ENCODE results near the gene SPRYD3.
A peak's percentile ranks its signal among the peaks of the same experiment; 100 is the strongest.
"Not testable (repeated sequence)": the region's sequence is repeated elsewhere in the genome, so short reads cannot be mapped to it uniquely, and the experiment has no call there.

Gene SPRYD3

GRCh38 chr12:53049571-53050318 is 29.4 kb downstream of the SPRYD3 start, which contains the start of gene TNS2:
Gene TNS2 (plus strand): TSS chr12:53050065. CDS start chr12:53050186, 121 bp downstream.
- DNase-seq, result no peak

DNA sequence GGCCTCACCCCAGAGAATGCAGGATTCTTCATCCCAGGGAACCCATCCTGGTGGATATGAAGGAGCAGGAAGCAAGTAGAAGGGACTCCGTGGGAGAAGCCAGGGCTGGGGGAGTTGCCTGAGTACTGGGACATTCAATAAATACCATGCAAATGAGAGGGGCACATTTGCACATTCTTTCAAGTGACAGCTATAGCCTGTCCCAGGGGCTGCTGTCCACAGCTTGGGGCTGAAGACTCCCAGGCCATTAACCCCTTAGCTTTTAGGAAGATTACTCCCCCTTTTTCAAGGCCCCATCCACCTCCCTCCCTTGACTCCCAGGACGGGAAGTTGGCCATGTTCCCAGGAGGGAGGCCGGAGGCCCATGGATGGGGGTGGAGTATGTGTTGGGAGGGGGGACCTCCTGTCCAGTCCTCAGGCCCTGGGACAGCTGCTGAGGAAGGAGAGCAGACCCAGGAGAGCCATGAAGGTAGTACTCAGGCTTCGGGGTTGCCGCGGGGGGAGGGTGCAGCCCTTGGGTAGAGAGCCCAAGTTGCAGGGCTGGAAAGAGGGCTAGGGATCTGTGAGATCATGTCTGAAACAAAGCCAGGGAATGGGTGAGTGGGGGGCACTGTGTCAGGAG is 30.3 kb downstream of the SPRYD3 start:
- no peak for DNase-seq

- no peak for DNase-seq
Observed at GRCh38 chr12:53048033-53048779, 31.0 kb downstream of the SPRYD3 start.

GRCh38 chr12:53047221-53048032 is 31.8 kb downstream of the SPRYD3 start:
- peak; percentile 32 for DNase-seq

DNA sequence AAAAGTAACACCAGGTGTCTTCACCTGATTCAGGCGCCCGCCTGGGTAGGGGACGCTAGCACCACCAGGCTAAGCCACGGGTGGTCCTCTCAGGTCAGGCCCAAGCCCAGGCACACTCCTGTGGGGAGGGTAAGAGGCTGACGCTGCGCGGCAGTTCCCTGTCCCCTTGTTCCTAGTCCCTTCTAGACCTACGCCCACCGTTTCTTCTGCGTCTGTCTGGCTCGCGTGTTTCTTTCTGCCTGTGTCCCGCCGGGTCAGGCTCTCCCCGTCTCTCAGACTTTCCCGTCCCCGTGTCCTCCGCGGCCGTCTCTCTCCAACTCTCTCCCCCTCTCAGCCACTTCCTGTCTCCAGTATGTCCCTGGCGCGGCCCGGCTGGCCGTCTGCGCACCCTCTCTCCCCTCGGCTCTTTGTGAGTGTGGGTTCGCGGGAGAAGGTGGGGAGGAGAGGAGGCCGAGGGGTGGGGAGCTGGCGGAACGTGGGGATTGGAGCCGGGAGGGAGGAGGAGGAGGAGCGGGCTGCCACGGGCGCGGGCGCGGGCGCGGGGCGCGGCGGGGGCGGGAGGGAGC is 32.5 kb downstream of the SPRYD3 start:
- DNase-seq, result no peak

- no peak for DNase-seq
Observed at GRCh38 chr12:53045696-53046045, 33.5 kb downstream of the SPRYD3 start.

GRCh38 chr12:53044896-53045695 is 34.1 kb downstream of the SPRYD3 start:
- no peak for DNase-seq

DNA sequence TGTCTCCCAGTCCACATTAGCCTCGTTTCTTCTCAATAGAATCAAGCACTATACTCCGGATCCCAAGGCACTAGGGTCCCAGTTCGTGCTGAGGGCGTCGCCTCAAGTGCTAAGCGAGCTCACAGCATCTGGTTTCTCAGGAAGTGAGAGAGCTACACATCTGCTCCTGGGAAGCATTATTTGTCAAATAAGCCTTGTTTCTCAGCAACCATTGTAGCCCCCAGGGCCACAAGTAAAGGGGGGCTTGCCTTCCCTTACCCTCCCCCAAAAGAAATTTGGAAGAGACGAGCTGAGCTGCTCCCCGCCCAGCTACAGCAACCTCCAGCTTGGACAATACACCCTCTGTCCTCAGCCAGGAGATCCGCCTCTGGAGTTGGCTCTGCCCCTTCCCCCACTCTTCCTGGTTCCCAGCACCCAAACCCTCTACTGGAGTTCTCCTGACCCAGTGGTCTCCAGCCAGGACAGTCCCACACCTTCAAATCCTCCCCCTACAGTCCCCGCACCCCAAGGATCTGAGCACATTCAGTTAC is 35.1 kb downstream of the SPRYD3 start:
- DNase-seq, result no peak

DNA sequence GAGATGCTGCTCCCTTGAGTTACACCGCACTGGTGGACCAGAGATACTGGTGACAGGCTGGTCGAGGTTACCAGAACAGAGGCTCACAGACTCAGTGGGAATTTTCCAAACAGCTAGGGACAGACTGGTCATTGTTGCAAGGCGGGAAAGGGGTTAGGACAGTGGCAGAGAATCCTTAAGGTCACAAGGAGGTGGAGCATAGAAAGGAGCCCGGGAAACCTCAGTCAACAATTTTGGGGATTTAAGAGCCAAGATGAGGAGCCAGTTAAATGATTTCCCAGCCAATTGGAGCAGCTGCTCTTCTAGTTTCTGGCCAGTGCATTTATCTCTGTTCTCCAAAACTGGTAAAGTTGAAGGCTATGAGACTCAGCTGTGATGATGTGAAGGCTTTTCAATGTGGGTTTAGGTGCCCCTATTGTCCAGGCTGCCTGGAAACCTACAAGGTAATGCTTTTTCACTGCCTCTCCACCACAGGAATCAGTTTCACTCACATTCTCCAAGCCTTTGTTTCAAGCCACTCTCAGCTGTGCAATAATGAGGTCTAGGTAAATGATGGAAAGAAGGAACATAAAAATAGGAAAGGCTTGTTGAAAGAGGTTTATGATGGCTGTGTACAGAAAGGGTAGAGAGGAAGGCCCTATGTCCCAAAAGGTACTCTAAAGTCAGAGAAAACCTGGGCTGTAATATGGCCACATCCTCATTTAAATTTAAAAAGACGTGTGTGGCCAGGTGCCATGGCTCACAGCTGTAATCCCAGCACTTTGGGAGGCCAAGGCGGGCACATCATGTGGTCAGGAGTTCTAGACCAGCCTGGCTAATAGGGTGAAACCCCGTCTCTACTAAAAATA is 36.4 kb downstream of the SPRYD3 start:
- no peak for DNase-seq

GRCh38 chr12:53039851-53040250 is 39.3 kb downstream of the SPRYD3 start:
- DNase-seq, result no peak

DNA sequence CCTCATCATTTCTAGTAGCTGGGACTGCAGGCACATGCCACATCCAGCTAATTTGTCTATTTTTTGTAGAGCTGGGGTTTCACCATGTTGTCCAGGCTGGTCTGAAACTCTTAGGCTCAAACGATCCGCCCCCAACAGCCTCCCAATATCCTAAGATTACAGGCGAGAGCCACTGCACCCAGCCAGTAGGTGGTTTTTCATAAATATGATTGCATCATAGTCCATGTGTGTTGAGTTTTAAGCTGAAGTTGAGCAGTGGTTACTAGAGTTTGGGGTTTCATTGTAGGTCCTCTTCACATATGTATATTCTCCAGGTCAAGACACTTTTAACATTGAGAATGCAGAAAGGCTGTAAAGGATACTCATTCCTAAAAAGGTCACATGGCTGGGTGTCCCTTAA is 42.4 kb downstream of the SPRYD3 start:
- no peak for DNase-seq

- no peak for DNase-seq
Observed at GRCh38 chr12:53034459-53034858, 44.7 kb downstream of the SPRYD3 start.

- not testable (repeated sequence) for DNase-seq
Observed at GRCh38 chr12:53033832-53034231, 45.4 kb downstream of the SPRYD3 start.

DNA sequence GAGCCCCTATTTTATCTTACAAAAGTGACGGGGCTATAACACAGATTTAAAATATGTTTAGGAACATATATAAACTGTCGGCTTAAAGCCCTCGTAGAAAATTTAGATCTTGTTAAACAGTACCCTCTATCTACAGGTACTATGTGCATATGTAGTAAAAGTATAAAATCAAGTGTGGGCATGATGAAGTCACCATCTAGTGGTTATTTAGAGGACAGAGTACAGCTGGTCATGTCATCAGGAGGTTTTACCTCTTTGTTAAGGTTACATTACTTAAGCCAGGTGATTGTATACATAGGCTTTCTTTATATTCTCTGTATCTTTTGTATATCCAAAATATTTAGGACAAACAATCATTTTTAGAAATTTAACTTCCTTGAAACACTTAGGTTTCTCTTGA is 47.6 kb downstream of the SPRYD3 start:
- DNase-seq, result no peak

- not testable (repeated sequence) for DNase-seq
Observed at GRCh38 chr12:53027014-53027413, 52.2 kb downstream of the SPRYD3 start.

DNA sequence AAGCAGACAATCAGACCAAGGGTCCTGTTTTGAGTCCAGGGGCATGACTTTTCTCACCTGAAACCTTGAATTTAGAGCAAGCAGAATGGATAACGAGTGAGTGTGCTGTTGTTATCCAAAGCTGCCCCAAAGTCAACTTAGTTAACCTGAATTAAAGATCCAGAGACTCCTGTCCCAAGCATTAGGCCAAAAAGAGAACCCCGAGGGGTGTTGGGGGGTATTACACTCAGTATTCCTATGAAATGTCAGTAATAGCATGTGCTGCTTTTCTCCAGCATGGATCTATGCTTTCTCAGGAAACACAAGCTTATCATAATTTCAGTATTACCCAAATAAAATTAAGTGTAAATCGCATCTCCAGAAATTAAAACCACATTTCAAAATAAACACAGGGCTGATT is 53.9 kb downstream of the SPRYD3 start:
- DNase-seq, result no peak

DNA sequence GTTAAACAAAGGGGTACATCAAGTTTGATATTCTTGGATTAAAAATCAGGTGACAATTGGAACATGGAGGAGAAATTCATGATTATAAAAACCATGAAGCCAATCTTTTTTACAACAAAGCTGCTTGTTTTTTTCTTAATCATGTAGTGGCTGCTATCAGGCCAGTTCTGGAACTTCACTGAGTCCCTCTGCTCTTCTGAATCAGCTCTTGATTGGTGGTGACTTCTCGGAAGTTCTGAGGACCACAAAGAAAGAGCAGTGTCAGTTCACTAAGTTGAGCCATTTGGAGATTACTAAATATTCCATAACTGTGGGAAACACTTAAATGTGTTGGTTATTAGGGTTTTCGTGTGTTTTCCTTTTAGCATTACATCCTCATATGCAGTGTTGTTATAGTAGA is 64.5 kb downstream of the SPRYD3 start:
- no peak for DNase-seq
